Immature natural killer cell (primary cell): ENCODE data around the gene MPPED2. TPM values are rescaled to one million over a fixed set of nuclear protein-coding genes. Genes with fewer than 3 reads are reported as not detected.

Source experiments
- DNase-seq, 3 donors: peaks; one replicate each; pipeline ENCODE4 v3.0.0; 2022; ENCODE audit warnings: mixed read lengths in 1 of 3
- H3K27ac Mint-ChIP-seq, 6 donors: one replicate each; pipeline ENCODE4 v1.8.0; 2020; ENCODE audit warnings: mixed read lengths in 6 of 6, mild to moderate bottlenecking in 5 of 6, inconsistent platforms in 4 of 6, moderate library complexity in 3 of 6
- H3K27me3 Mint-ChIP-seq, 3 donors: one replicate each; pipeline ENCODE4 v1.8.0; 2020 to 2021; ENCODE audit warnings: low read depth in 3 of 3, mild to moderate bottlenecking in 3 of 3, mixed read lengths in 3 of 3, moderate library complexity in 3 of 3, inconsistent platforms in 1 of 3
- H3K36me3 Mint-ChIP-seq, 3 donors: one replicate each; pipeline ENCODE4 v1.8.0; 2020; ENCODE audit warnings: mixed read lengths in 3 of 3, inconsistent platforms in 2 of 3, mild to moderate bottlenecking in 2 of 3
- H3K4me1 Mint-ChIP-seq, 2 donors: one replicate each; pipeline ENCODE4 v1.8.0; 2020; ENCODE audit warnings: inconsistent platforms in 2 of 2, mild to moderate bottlenecking in 2 of 2, mixed read lengths in 2 of 2, moderate library complexity in 1 of 2
- H3K4me3 Mint-ChIP-seq, 5 donors: one replicate each; pipeline ENCODE4 v1.8.0; 2020; ENCODE audit warnings: mild to moderate bottlenecking in 5 of 5, mixed read lengths in 5 of 5, inconsistent platforms in 3 of 5, moderate library complexity in 3 of 5
- H3K9me3 Mint-ChIP-seq, 6 donors: one replicate each; pipeline ENCODE4 v1.8.0; 2020; ENCODE audit warnings: mild to moderate bottlenecking in 6 of 6, mixed read lengths in 6 of 6, inconsistent platforms in 4 of 6, moderate library complexity in 3 of 6
- polyA plus RNA-seq, 3 donors: library from polyadenylated mRNA; unstranded; fragments of 300-500 nt; fragmentation: Illumina TruSeq; gene quantifications; one replicate each; pipeline ENCODE4 v1.2.3, GENCODE V29; 2021

The MPPED2 gene
- polyA plus RNA-seq, 3 donors from 2014 or later: 1.7 to 2.0 (median 1.8) TPM

GRCh38 chr11:30538251-30538650 is 47.9 kb downstream of the MPPED2 start:
- H3K4me3 Mint-ChIP-seq: no peak overlapping the region
- DNase-seq: no peak
- H3K27me3 Mint-ChIP-seq: peaks cover 0 to 3% (median 0%) of the 10 kb centered on the region in 3 donors
- peaks cover 0 to 7% of the 10 kb centered on the region in 2 donors for H3K4me1 Mint-ChIP-seq
- H3K9me3 Mint-ChIP-seq: no peaks in the 10 kb centered on the region
- no peak overlapping the region for H3K27ac Mint-ChIP-seq
- H3K36me3 Mint-ChIP-seq: no peaks in the 10 kb centered on the region

- Mint-ChIP-seq H3K27me3 (peaks cover 0 to 3% (median 0%) of the 10 kb centered on the region in 3 donors), H3K4me1 (peaks cover 0 to 12% of the 10 kb centered on the region in 2 donors), H3K36me3 (no peaks in the 10 kb centered on the region), H3K4me3 (no peak overlapping the region), H3K27ac (no peak overlapping the region), H3K9me3 (no peaks in the 10 kb centered on the region)
- DNase-seq: no peak
These were observed 50.3 kb downstream of the MPPED2 start for GRCh38 chr11:30535818-30536217.

- DNase-seq: no peak
- Mint-ChIP-seq H3K4me1 (peaks cover 0 to 12% of the 10 kb centered on the region in 2 donors), H3K4me3 (no peak overlapping the region), H3K9me3 (no peaks in the 10 kb centered on the region), H3K27ac (no peak overlapping the region), H3K27me3 (peaks cover 0 to 2% (median 0%) of the 10 kb centered on the region in 3 donors), H3K36me3 (no peaks in the 10 kb centered on the region)
These were observed 52.7 kb downstream of the MPPED2 start for GRCh38 chr11:30533445-30533947.

- Mint-ChIP-seq H3K4me3 (no peak overlapping the region), H3K27ac (no peak overlapping the region), H3K36me3 (peaks cover 0 to 3% (median 0%) of the 10 kb centered on the region in 3 donors), H3K4me1 (no peaks in the 10 kb centered on the region), H3K27me3 (peaks cover 0 to 5% (median 2%) of the 10 kb centered on the region in 3 donors), H3K9me3 (no peaks in the 10 kb centered on the region)
- no peak for DNase-seq
These were observed 58.6 kb downstream of the MPPED2 start for GRCh38 chr11:30527566-30527965.

- no peaks in the 10 kb centered on the region for H3K9me3 Mint-ChIP-seq
- no peak overlapping the region for H3K4me3 Mint-ChIP-seq
- H3K36me3 Mint-ChIP-seq: peaks cover 0 to 3% (median 0%) of the 10 kb centered on the region in 3 donors
- no peak for DNase-seq
- H3K4me1 Mint-ChIP-seq: no peaks in the 10 kb centered on the region
- no peak overlapping the region for H3K27ac Mint-ChIP-seq
- H3K27me3 Mint-ChIP-seq: peaks cover 0 to 5% (median 2%) of the 10 kb centered on the region in 3 donors
These were observed 59.6 kb downstream of the MPPED2 start for GRCh38 chr11:30526558-30526957.

- Mint-ChIP-seq H3K27me3 (peaks cover 0 to 5% (median 0%) of the 10 kb centered on the region in 3 donors), H3K4me1 (no peaks in the 10 kb centered on the region), H3K27ac (no peak overlapping the region), H3K36me3 (peaks cover 0 to 3% (median 0%) of the 10 kb centered on the region in 3 donors), H3K4me3 (no peak overlapping the region), H3K9me3 (no peaks in the 10 kb centered on the region)
- DNase-seq: no peak
These were observed 63.5 kb downstream of the MPPED2 start for GRCh38 chr11:30522536-30523243.

GRCh38 chr11:30521297-30522071 is 64.7 kb downstream of the MPPED2 start:
- Mint-ChIP-seq H3K27me3 (peaks cover 0 to 2% (median 0%) of the 10 kb centered on the region in 3 donors), H3K9me3 (no peaks in the 10 kb centered on the region), H3K36me3 (peaks cover 0 to 3% (median 0%) of the 10 kb centered on the region in 3 donors), H3K27ac (no peak overlapping the region), H3K4me3 (no peak overlapping the region), H3K4me1 (no peaks in the 10 kb centered on the region)
- no peak for DNase-seq

- H3K4me3 Mint-ChIP-seq: no peak overlapping the region
- H3K9me3 Mint-ChIP-seq: peaks cover 0 to 3% (median 0%) of the 10 kb centered on the region in 6 donors
- H3K36me3 Mint-ChIP-seq: no peaks in the 10 kb centered on the region
- peaks cover 3 to 6% (median 4%) of the 10 kb centered on the region in 3 donors for H3K27me3 Mint-ChIP-seq
- no peak overlapping the region for H3K27ac Mint-ChIP-seq
- DNase-seq: no peak
- H3K4me1 Mint-ChIP-seq: peaks cover 7 to 20% of the 10 kb centered on the region in 2 donors
These were observed 73.1 kb downstream of the MPPED2 start for GRCh38 chr11:30513087-30513486.

GRCh38 chr11:30511408-30511807 is 74.7 kb downstream of the MPPED2 start:
- Mint-ChIP-seq H3K27ac (no peak overlapping the region), H3K4me3 (no peak overlapping the region), H3K27me3 (peaks cover 3 to 6% (median 4%) of the 10 kb centered on the region in 3 donors), H3K36me3 (no peaks in the 10 kb centered on the region), H3K9me3 (peaks cover 0 to 3% (median 0%) of the 10 kb centered on the region in 6 donors), H3K4me1 (peaks cover 7 to 20% of the 10 kb centered on the region in 2 donors)
- no peak for DNase-seq

- H3K9me3 Mint-ChIP-seq: peaks cover 0 to 3% (median 0%) of the 10 kb centered on the region in 6 donors
- no peak for DNase-seq
- peaks cover 7 to 20% of the 10 kb centered on the region in 2 donors for H3K4me1 Mint-ChIP-seq
- H3K27ac Mint-ChIP-seq: no peak overlapping the region
- no peaks in the 10 kb centered on the region for H3K36me3 Mint-ChIP-seq
- H3K27me3 Mint-ChIP-seq: peaks cover 3 to 6% (median 4%) of the 10 kb centered on the region in 3 donors
- peak overlapping the region in 1 of 5 donors; percentile 3 for H3K4me3 Mint-ChIP-seq
These were observed 75.4 kb downstream of the MPPED2 start for GRCh38 chr11:30510750-30511149.

GRCh38 chr11:30509364-30509763 is 76.8 kb downstream of the MPPED2 start:
- H3K9me3 Mint-ChIP-seq: peaks cover 0 to 3% (median 0%) of the 10 kb centered on the region in 6 donors
- no peak for DNase-seq
- H3K36me3 Mint-ChIP-seq: no peaks in the 10 kb centered on the region
- H3K4me3 Mint-ChIP-seq: no peak overlapping the region
- H3K27ac Mint-ChIP-seq: no peak overlapping the region
- H3K4me1 Mint-ChIP-seq: peaks cover 7 to 20% of the 10 kb centered on the region in 2 donors
- H3K27me3 Mint-ChIP-seq: peaks cover 2 to 8% (median 7%) of the 10 kb centered on the region in 3 donors

GRCh38 chr11:30508594-30508993 is 77.6 kb downstream of the MPPED2 start:
- Mint-ChIP-seq H3K36me3 (no peaks in the 10 kb centered on the region), H3K27ac (no peak overlapping the region), H3K4me3 (no peak overlapping the region), H3K4me1 (peaks cover 7 to 20% of the 10 kb centered on the region in 2 donors), H3K27me3 (peaks cover 2 to 8% (median 7%) of the 10 kb centered on the region in 3 donors), H3K9me3 (peaks cover 0 to 3% (median 0%) of the 10 kb centered on the region in 6 donors)
- no peak for DNase-seq

GRCh38 chr11:30505603-30506002 is 80.5 kb downstream of the MPPED2 start:
- Mint-ChIP-seq H3K27me3 (peaks cover 2 to 8% (median 3%) of the 10 kb centered on the region in 3 donors), H3K4me1 (peaks cover 0 to 9% of the 10 kb centered on the region in 2 donors), H3K9me3 (peaks cover 0 to 3% (median 0%) of the 10 kb centered on the region in 6 donors), H3K27ac (no peak overlapping the region), H3K36me3 (no peaks in the 10 kb centered on the region), H3K4me3 (no peak overlapping the region)
- DNase-seq: no peak

GRCh38 chr11:30504468-30504867 is 81.7 kb downstream of the MPPED2 start:
- DNase-seq: no peak
- no peak overlapping the region for H3K27ac Mint-ChIP-seq
- no peak overlapping the region for H3K4me3 Mint-ChIP-seq
- H3K36me3 Mint-ChIP-seq: peaks cover 0 to 3% (median 0%) of the 10 kb centered on the region in 3 donors
- no peaks in the 10 kb centered on the region for H3K9me3 Mint-ChIP-seq
- no peaks in the 10 kb centered on the region for H3K4me1 Mint-ChIP-seq
- peaks cover 0 to 5% (median 3%) of the 10 kb centered on the region in 3 donors for H3K27me3 Mint-ChIP-seq
